ENCODE measurements around the gene BLM.

Gene BLM

DNA sequence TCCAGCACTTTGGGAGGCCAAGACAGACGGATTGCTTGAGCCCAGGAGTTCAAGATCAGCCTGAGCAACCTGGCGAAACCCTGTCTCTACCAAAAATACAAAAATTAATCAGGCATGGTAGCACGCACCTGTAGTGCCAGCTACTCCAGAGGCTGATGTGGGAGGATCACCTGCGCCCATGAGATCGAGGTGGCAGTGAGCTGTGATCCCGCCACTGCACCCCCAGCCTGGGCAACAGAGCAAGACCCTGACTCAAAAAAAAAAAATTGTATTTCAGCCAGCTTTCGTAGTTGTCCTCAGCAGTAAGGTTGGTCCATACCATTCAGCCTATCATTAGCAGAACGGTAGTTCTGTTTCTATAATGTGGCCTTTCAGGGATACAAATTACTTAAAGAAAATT lies 84.7 kb downstream of the BLM start:
- DNase-seq (ENCODE audit: low read depth), result no peak
- TF ChIP-seq, protein P1, sequence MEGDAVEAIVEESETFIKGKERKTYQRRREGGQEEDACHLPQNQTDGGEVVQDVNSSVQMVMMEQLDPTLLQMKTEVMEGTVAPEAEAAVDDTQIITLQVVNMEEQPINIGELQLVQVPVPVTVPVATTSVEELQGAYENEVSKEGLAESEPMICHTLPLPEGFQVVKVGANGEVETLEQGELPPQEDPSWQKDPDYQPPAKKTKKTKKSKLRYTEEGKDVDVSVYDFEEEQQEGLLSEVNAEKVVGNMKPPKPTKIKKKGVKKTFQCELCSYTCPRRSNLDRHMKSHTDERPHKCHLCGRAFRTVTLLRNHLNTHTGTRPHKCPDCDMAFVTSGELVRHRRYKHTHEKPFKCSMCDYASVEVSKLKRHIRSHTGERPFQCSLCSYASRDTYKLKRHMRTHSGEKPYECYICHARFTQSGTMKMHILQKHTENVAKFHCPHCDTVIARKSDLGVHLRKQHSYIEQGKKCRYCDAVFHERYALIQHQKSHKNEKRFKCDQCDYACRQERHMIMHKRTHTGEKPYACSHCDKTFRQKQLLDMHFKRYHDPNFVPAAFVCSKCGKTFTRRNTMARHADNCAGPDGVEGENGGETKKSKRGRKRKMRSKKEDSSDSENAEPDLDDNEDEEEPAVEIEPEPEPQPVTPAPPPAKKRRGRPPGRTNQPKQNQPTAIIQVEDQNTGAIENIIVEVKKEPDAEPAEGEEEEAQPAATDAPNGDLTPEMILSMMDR (IDR thresholded peaks at IDR 0.05; ENCODE audit: low read depth, low read length, missing control alignments), result no peak
- in situ Hi-C loops (cut with HindIII; ENCODE audit: low sequenced_read_pairs), result no loop called here

DNA sequence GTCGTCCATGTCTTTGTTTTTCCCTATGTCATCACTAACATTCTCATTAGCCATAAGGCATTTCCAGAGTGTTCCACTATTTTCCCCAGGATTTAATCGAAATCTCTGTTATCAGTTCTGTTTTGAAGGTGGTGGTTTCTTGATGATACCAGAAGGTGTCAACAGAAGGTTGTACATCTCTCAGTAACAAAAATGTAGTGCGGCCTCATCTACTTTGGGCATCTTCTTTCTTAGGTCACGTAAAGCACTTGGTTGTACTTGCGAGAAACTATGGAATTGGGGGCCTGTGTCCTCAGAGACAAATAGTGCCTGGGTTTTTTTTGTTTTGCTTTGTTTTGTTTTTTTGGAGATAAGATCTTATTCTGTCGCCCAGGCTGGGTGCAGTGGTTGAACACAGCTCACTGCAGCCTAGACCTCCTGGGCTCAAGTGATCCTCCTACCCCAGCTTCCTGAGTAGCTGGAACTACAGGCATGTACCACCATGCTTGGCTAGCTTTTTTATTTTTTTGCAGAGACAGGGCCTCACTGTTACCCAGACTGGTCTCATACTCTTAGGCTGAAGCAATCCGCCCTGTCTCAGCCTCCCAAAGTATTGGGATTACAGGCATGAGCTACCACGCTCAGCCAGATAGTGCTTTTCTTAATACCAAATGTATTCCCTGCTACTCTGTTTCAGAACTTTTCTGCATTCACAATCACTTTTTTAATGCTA lies 90.1 kb downstream of the BLM start:
- no peak for DNase-seq (ENCODE audit: low read depth)
- H3K4me3 ChIP-seq (ENCODE audit: low read depth, low read length), result no peak overlapping the region
- in situ Hi-C loops (cut with HindIII; ENCODE audit: low sequenced_read_pairs), result no loop called here
- TF ChIP-seq, protein P1 (IDR thresholded peaks at IDR 0.05; ENCODE audit: low read depth, low read length, missing control alignments), result no peak

More for the DNA sequence above, 84.7 kb downstream of the BLM start:
- no peak overlapping the region for H3K4me3 ChIP-seq (ENCODE audit: low read depth, low read length)

DNA sequence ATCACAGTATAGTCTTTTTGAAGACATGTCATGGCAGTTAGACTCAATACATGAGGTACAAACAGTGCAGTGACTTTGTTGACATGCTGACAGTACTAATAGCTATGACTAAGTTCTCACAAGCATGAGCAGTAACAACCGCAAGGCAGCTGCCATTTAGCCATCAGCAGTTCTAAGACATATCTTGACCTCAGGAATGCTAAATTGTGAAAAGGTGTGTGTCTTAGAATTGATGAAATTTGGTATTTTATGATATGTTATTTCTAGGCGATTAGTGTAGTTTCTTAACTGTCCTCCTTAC lies 90.6 kb downstream of the BLM start:
- H3K4me3 ChIP-seq (ENCODE audit: low read depth, low read length), result no peak overlapping the region
- TF ChIP-seq, protein P1 (IDR thresholded peaks at IDR 0.05; ENCODE audit: low read depth, low read length, missing control alignments), result no peak
- in situ Hi-C loops (cut with HindIII; ENCODE audit: low sequenced_read_pairs), result no loop called here
- no peak for DNase-seq (ENCODE audit: low read depth)

DNA sequence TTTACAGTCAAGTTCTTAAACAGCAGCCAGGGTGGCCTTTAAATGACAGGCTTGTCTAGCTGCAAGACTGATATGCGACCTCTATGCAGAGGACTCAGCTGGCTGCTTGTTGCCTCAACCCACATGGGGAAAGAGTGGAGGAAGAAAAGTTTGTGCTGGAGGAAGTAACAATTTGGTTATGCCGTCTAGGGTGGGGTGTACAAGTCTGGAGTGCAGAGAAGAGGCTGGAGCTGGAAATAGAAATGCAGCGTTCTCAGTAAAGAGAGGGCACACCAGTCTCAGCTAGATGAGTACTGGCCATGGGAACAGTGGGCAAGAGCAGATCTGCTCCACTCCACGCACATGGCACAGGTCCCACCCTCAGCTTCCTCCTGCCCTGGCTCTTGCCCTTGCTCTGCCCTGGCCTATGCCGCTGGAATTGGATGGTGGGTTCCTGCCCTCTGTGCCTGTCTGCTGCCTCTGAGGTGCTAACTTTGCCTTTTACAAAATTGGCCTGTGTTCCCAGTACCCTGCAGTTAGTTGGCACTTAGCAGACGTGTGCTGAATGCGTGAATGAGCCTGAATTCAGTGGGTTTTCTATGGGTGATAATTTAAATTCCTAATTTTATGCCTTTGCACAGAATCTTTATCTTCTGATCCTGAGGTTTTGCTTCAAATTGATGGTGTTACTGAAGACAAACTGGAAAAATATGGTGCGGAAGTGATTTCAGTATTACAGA lies 91.5 kb downstream of the BLM start:
- in situ Hi-C loops (cut with HindIII; ENCODE audit: low sequenced_read_pairs), result no loop called here
- H3K4me3 ChIP-seq (ENCODE audit: low read depth, low read length), result no peak overlapping the region
- no peak for DNase-seq (ENCODE audit: low read depth)
- TF ChIP-seq, protein P1 (IDR thresholded peaks at IDR 0.05; ENCODE audit: low read depth, low read length, missing control alignments), result no peak

DNA sequence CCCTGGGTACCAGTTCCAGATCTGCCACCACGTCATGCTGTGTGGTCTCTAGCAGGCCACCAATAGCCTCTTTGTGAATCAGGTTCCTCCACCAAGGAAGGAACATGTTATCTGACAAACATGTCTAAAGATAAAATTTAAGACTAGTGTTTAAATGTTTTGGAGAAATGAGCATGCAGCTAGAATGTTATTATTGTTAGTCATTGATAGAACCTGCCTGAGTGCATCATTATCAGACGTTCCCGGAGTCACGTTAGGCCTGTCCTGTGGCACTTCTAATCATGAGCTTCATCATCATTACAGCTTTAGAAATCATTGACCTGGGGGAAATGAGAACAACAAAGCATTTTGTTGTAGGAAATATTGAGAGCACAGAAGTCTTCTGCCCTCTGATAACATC lies 92.4 kb downstream of the BLM start:
- TF ChIP-seq, protein P1 (IDR thresholded peaks at IDR 0.05; ENCODE audit: low read depth, low read length, missing control alignments), result no peak
- in situ Hi-C loops (cut with HindIII; ENCODE audit: low sequenced_read_pairs), result no loop called here
- DNase-seq (ENCODE audit: low read depth), result no peak
- H3K4me3 ChIP-seq (ENCODE audit: low read depth, low read length), result no peak overlapping the region

DNA sequence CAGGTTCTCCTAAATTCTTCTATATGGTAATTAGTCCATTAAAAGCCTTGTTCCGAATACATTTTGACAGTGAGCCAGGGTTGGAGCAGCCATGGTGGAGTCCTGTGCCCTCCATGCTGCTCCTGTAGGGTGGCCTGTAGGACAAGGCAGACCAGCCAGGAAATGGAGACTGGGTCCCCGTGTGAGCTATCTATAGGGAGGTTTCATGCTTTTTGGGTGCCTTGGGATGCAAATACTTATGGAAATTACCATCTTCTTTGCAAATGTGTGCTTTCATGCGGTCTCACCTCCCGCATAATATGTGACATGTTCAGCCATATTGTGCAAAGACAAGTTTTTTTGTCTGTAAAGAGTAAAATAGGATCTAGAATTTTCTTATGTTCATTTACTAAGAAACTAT lies 93.2 kb downstream of the BLM start:
- in situ Hi-C loops (cut with HindIII; ENCODE audit: low sequenced_read_pairs), result no loop called here
- DNase-seq (ENCODE audit: low read depth), result no peak
- no peak overlapping the region for H3K4me3 ChIP-seq (ENCODE audit: low read depth, low read length)
- TF ChIP-seq, protein P1 (IDR thresholded peaks at IDR 0.05; ENCODE audit: low read depth, low read length, missing control alignments), result no peak
